WTC11 (cell line): Measurements from ENCODE around the gene PAQR6. TPM values are rescaled to one million over a fixed set of nuclear protein-coding genes. Genes with fewer than 3 reads are reported as not detected.

ENCODE experiments used
- ATAC-seq: fragments of 200-7000 bp; cut with Tn5 transposase; 2 replicates; pipeline ENCODE4 v1.10.0; 2021; ENCODE audit warnings: mild to moderate bottlenecking, moderate library complexity
- CTCF ChIA-PET: fragments of 300-600 bp; sonication (Branson Sonifier 250); formaldehyde crosslinking; loops from one replicate; lab custom pipeline; 2021; ENCODE audit warnings: antibody characterized with exemption; lab: Charles Lee
- POLR2A ChIA-PET: fragments of 350-600 bp; sonication (Branson Sonifier 250); formaldehyde crosslinking; loops from one replicate; lab custom pipeline; 2021; ENCODE audit warnings: antibody characterized with exemption; lab: Charles Lee
- DNase-seq: peaks from one replicate; pipeline ENCODE4 v3.0.0; 2021; ENCODE audit warnings: low spot score
- H3K27ac Mint-ChIP-seq: 2 replicates; pipeline ENCODE4 v1.8.0; 2021; ENCODE audit warnings: mixed read lengths
- H3K27me3 Mint-ChIP-seq: 2 replicates; pipeline ENCODE4 v1.8.0; 2021; ENCODE audit warnings: low read depth, mild to moderate bottlenecking, moderate library complexity, mixed read lengths
- H3K36me3 Mint-ChIP-seq: 2 replicates; pipeline ENCODE4 v1.8.0; 2021; ENCODE audit warnings: mixed read lengths
- H3K4me1 Mint-ChIP-seq: 2 replicates; pipeline ENCODE4 v1.8.0; 2022; ENCODE audit warnings: mixed read lengths
- H3K4me3 Mint-ChIP-seq: 2 replicates; pipeline ENCODE4 v1.8.0; 2021; ENCODE audit warnings: mild to moderate bottlenecking, moderate library complexity, mixed read lengths
- H3K9me3 Mint-ChIP-seq: 2 replicates; pipeline ENCODE4 v1.8.0; 2021; ENCODE audit warnings: mixed read lengths
- CBFB ChIP-seq: sonication (generic); formaldehyde crosslinking; IDR thresholded peaks from 2 replicates; pipeline ENCODE4 v1.8.1; 2022; ENCODE audit warnings: mild to moderate bottlenecking, low read depth, missing genetic modification reagents
- CDX4 ChIP-seq: fragments of 250-450 bp; sonication (Bioruptor Pico); IDR thresholded peaks from 2 replicates; pipeline ENCODE4 v1.9.0; 2021; ENCODE audit warnings: moderate library complexity, mild to moderate bottlenecking, inconsistent platforms, borderline replicate concordance
- CTCF ChIP-seq: fragments of 200-600 bp; IDR thresholded peaks from 2 replicates; pipeline ENCODE4 v1.8.0; 2022; ENCODE audit warnings: antibody characterized with exemption
- EMX1 ChIP-seq: fragments of 250-450 bp; sonication (Bioruptor Pico); IDR thresholded peaks from 2 replicates; pipeline ENCODE4 v1.8.0; 2021; ENCODE audit warnings: mild to moderate bottlenecking
- IRF1 ChIP-seq: sonication (generic); formaldehyde crosslinking; IDR thresholded peaks from 2 replicates; pipeline ENCODE4 v1.8.0; 2023; ENCODE audit warnings: missing genetic modification reagents
- MXD4 ChIP-seq: fragments of 250-450 bp; sonication (Bioruptor Pico); IDR thresholded peaks from 2 replicates; pipeline ENCODE4 v1.8.0; 2021; ENCODE audit warnings: mild to moderate bottlenecking, moderate library complexity, borderline replicate concordance
- NR3C1 ChIP-seq: sonication (generic); formaldehyde crosslinking; conservative IDR thresholded peaks from 2 replicates; pipeline ENCODE4 v1.8.1; 2023; ENCODE audit warnings: low read depth, mild to moderate bottlenecking, missing genetic modification reagents
- SMAD4 ChIP-seq: sonication (generic); formaldehyde crosslinking; IDR thresholded peaks from 2 replicates; pipeline ENCODE4 v1.8.0; 2022; ENCODE audit warnings: mild to moderate bottlenecking, missing genetic modification reagents
- USF2 ChIP-seq: sonication (generic); formaldehyde crosslinking; IDR thresholded peaks from 2 replicates; pipeline ENCODE4 v1.8.1; 2023; ENCODE audit warnings: mild to moderate bottlenecking, missing genetic modification reagents, moderate library complexity
- ZNF219 ChIP-seq: sonication (generic); formaldehyde crosslinking; IDR thresholded peaks from 2 replicates; pipeline ENCODE4 v1.8.0; 2023; ENCODE audit warnings: missing genetic modification reagents, mild to moderate bottlenecking, borderline replicate concordance
- ZNF423 ChIP-seq: fragments of 250-450 bp; sonication (Bioruptor Pico); IDR thresholded peaks from 2 replicates; pipeline ENCODE4 v2.1.2; 2022; ENCODE audit warnings: mild to moderate bottlenecking, moderate library complexity
- ZNF512 ChIP-seq: sonication (generic); formaldehyde crosslinking; IDR thresholded peaks from 2 replicates; pipeline ENCODE4 v1.8.1; 2022; ENCODE audit warnings: missing genetic modification reagents, borderline replicate concordance
- total RNA-seq: library from RNA; stranded (reverse); gene quantifications from 3 replicates; pipeline ENCODE4 v1.2.3, GENCODE V29; 2021
- TF ChIP-seq, protein P1 (sequence below): sonication (generic); formaldehyde crosslinking; IDR thresholded peaks from 2 replicates; pipeline ENCODE4 v1.8.1; 2023; ENCODE audit warnings: mild to moderate bottlenecking, missing genetic modification reagents
- TF ChIP-seq, protein P2 (sequence below): sonication (generic); formaldehyde crosslinking; conservative IDR thresholded peaks from 2 replicates; pipeline ENCODE4 v1.8.1; 2023; ENCODE audit warnings: mild to moderate bottlenecking, low read depth, missing genetic modification reagents, moderate library complexity

Gene PAQR6
- total RNA-seq, 1 experiment from 2014 or later = 5.9 TPM

GRCh38 chr1:156214024-156214748 is 33.7 kb downstream of the PAQR6 start:
- Mint-ChIP-seq H3K36me3 (peaks cover 16% of the 10 kb centered on the region), H3K9me3 (no peaks in the 10 kb centered on the region), H3K4me3 (peak overlapping the region; percentile 94), H3K27ac (peak overlapping the region; percentile 94), H3K4me1 (peaks cover 18% of the 10 kb centered on the region)
- ChIA-PET POLR2A (interaction anchor here (1.1 to 1.2 kb wide), 2 partner anchors 33 to 50 kb away, joined by 3 to 4 read pairs; no protein-coding TSS in a partner anchor), CTCF (interaction anchor here (1.2 to 4.4 kb wide), 7 partner anchors 11 to 91 kb away, joined by 3 to 71 read pairs (median 7); partner anchors contain the start of gene SMG5)
- TF ChIP-seq ZNF219 = no peak
- no peak for TF ChIP-seq CTCF
- no peak for TF ChIP-seq USF2 (CRISPR knock-in tag)
- no peak for TF ChIP-seq ZNF423 (CRISPR knock-in tag)
- no peak for TF ChIP-seq MXD4
- TF ChIP-seq, protein P1, sequence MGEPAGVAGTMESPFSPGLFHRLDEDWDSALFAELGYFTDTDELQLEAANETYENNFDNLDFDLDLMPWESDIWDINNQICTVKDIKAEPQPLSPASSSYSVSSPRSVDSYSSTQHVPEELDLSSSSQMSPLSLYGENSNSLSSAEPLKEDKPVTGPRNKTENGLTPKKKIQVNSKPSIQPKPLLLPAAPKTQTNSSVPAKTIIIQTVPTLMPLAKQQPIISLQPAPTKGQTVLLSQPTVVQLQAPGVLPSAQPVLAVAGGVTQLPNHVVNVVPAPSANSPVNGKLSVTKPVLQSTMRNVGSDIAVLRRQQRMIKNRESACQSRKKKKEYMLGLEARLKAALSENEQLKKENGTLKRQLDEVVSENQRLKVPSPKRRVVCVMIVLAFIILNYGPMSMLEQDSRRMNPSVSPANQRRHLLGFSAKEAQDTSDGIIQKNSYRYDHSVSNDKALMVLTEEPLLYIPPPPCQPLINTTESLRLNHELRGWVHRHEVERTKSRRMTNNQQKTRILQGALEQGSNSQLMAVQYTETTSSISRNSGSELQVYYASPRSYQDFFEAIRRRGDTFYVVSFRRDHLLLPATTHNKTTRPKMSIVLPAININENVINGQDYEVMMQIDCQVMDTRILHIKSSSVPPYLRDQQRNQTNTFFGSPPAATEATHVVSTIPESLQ (CRISPR knock-in tag) = no peak
- TF ChIP-seq NR3C1 (CRISPR knock-in tag) = no peak
- TF ChIP-seq ZNF512 (CRISPR knock-in tag) = no peak
- TF ChIP-seq, all 79 proteins: peak for 0
- no peak for DNase-seq
- ATAC-seq = no peak
- no peaks in the 10 kb centered on the region for H3K27me3 Mint-ChIP-seq

DNA sequence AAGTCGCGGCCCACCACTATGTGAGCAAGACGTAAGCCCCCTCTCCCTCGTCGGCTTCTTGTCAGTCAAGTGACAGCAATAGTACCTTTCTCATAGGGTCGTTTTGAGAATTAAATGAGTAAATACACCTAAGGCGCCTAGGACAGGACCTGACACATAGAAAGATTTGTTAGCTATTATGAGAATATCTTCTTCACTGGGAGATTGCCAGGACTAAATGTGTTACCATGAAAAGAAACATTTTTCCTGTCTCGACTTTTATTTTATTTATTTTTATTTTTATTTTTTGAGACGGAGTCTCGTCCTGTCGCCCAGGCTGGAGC is 34.3 kb downstream of the PAQR6 start:
- ChIA-PET POLR2A (interaction anchor here (0.6 to 1.6 kb wide), 12 partner anchors 12 to 98 kb away, joined by 3 to 10 read pairs (median 6); no protein-coding TSS in a partner anchor), CTCF (interaction anchor here (0.8 to 4.4 kb wide), 23 partner anchors 11 to 287 kb away, joined by 3 to 71 read pairs (median 5); partner anchors contain the start of genes CCT3, MEF2D, SLC25A44 and SMG5)
- no peak for ATAC-seq
- Mint-ChIP-seq H3K27ac (peak overlapping the region; percentile 99), H3K27me3 (no peaks in the 10 kb centered on the region), H3K36me3 (peaks cover 18% of the 10 kb centered on the region), H3K4me1 (peaks cover 24% of the 10 kb centered on the region)
- TF ChIP-seq EMX1 (0 out of 2 replicates have a peak, but pooled peaks have one; percentile 13), CDX4 (CRISPR knock-in tag) (no peak)
- TF ChIP-seq, all 79 proteins: peak for 1
- no peak for DNase-seq
- Mint-ChIP-seq H3K4me3 (peak overlapping the region; percentile 94), H3K9me3 (no peaks in the 10 kb centered on the region)

DNA sequence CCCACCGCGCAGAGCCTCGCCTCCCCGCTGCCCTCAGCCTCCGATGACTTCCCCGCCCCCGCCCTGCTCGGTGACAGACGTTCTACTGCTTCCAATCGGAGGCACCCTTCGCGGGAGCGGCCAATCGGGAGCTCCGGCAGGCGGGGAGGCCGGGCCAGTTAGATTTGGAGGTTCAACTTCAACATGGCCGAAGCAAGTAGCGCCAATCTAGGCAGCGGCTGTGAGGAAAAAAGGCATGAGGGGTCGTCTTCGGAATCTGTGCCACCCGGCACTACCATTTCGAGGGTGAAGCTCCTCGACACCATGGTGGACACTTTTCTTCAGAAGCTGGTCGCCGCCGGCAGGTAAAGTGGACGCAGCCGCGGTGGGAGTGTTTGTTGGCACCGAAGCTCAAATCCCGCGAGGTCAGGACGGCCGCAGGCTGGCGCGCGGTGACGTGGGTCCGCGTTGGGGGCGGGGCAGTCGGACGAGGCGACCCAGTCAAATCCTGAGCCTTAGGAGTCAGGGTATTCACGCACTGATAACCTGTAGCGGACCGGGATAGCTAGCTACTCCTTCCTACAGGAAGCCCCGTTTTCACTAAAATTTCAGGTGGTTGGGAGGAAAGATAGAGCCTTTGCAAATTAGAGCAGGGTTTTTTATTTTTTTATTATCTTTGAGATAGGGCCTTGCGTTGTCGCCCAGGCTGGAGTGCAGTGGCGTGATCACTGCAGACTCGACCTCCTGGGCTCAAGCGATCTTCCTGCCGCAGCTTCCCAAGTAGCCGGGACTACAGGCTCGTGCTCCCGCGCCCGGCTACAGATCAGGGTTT is 34.8 kb downstream of the PAQR6 start, which contains the start of gene PMF1:
PMF1 (plus strand) TSS at position 175 of the 811 bp plus-strand sequence; CDS start at position 184, 9 bp downstream.
- ChIA-PET CTCF (interaction anchor here (0.6 to 4.4 kb wide), 35 partner anchors 12 to 288 kb away, joined by 3 to 71 read pairs (median 4); partner anchors contain the start of genes CCT3, MEF2D, MEX3A and SLC25A44), POLR2A (interaction anchor here (0.6 to 1.6 kb wide), 22 partner anchors 12 to 156 kb away, joined by 3 to 10 read pairs (median 4); partner anchors contain the start of genes RHBG and SLC25A44)
- ATAC-seq (peak; percentile 95), DNase-seq (peak; percentile 97)
- Mint-ChIP-seq H3K4me1 (peaks cover 27% of the 10 kb centered on the region), H3K36me3 (peaks cover 17% of the 10 kb centered on the region), H3K27me3 (no peaks in the 10 kb centered on the region), H3K27ac (peak within 1 kb of the TSS; percentile 99), H3K4me3 (peak within 1 kb of the TSS; percentile 94), H3K9me3 (no peaks in the 10 kb centered on the region)
- TF ChIP-seq, protein P2, sequence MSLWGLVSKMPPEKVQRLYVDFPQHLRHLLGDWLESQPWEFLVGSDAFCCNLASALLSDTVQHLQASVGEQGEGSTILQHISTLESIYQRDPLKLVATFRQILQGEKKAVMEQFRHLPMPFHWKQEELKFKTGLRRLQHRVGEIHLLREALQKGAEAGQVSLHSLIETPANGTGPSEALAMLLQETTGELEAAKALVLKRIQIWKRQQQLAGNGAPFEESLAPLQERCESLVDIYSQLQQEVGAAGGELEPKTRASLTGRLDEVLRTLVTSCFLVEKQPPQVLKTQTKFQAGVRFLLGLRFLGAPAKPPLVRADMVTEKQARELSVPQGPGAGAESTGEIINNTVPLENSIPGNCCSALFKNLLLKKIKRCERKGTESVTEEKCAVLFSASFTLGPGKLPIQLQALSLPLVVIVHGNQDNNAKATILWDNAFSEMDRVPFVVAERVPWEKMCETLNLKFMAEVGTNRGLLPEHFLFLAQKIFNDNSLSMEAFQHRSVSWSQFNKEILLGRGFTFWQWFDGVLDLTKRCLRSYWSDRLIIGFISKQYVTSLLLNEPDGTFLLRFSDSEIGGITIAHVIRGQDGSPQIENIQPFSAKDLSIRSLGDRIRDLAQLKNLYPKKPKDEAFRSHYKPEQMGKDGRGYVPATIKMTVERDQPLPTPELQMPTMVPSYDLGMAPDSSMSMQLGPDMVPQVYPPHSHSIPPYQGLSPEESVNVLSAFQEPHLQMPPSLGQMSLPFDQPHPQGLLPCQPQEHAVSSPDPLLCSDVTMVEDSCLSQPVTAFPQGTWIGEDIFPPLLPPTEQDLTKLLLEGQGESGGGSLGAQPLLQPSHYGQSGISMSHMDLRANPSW = no peak
- no peak for TF ChIP-seq SMAD4
- no peak for TF ChIP-seq CBFB (CRISPR knock-in tag)
- TF ChIP-seq IRF1 (CRISPR knock-in tag) = no peak
